ENCODE data around the gene GGT7. TPM values are rescaled to one million over a fixed set of nuclear protein-coding genes. Genes with fewer than 3 reads are reported as not detected.
A peak's percentile ranks its signal among the peaks of the same experiment; 100 is the strongest.

GGT7 gene
- total RNA-seq, 1 experiment from 2014 or later, result 27.7 TPM

DNA sequence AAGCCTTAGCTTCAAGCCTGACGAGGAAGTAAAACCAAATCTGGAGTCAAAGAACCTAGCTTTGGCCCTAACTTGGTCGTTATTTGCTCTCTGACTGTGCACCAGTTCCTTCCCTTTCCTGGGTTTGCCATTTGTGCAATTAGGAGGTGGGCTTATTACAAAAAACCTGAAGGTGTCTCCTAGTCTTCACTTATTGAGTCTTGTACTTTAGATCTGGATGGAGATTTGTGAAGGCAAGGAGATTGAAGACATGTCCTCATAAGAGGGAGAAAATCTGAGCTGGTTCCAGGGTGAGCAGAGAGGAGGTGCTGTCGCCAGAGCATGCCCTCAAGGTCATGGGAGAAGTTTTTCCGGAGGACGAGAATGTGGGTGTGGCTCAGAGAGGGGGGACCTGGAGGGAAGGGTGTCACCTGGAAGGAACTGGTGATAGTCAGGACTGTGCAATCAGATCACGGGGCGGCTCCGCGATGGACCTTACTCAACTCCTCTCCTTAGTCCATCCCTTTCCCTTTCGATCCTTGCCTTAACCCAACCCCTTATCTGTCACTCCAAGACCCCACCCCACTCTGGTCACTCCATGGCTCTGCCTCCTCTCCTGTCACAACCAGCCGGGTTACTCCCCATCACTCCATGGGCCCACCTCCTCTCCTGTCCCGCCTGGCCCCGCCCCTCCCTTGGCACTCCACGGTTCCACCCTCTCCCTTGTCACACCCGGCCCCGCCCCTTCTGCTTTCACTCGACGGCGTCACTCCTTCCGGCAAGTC, 3.2 kb upstream of the GGT7 start (continued):
- TF ChIP-seq, protein P1, sequence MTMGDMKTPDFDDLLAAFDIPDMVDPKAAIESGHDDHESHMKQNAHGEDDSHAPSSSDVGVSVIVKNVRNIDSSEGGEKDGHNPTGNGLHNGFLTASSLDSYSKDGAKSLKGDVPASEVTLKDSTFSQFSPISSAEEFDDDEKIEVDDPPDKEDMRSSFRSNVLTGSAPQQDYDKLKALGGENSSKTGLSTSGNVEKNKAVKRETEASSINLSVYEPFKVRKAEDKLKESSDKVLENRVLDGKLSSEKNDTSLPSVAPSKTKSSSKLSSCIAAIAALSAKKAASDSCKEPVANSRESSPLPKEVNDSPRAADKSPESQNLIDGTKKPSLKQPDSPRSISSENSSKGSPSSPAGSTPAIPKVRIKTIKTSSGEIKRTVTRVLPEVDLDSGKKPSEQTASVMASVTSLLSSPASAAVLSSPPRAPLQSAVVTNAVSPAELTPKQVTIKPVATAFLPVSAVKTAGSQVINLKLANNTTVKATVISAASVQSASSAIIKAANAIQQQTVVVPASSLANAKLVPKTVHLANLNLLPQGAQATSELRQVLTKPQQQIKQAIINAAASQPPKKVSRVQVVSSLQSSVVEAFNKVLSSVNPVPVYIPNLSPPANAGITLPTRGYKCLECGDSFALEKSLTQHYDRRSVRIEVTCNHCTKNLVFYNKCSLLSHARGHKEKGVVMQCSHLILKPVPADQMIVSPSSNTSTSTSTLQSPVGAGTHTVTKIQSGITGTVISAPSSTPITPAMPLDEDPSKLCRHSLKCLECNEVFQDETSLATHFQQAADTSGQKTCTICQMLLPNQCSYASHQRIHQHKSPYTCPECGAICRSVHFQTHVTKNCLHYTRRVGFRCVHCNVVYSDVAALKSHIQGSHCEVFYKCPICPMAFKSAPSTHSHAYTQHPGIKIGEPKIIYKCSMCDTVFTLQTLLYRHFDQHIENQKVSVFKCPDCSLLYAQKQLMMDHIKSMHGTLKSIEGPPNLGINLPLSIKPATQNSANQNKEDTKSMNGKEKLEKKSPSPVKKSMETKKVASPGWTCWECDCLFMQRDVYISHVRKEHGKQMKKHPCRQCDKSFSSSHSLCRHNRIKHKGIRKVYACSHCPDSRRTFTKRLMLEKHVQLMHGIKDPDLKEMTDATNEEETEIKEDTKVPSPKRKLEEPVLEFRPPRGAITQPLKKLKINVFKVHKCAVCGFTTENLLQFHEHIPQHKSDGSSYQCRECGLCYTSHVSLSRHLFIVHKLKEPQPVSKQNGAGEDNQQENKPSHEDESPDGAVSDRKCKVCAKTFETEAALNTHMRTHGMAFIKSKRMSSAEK (CRISPR knock-in tag; IDR thresholded peaks at IDR 0.05; ENCODE audit: borderline replicate concordance), result no peak

DNA sequence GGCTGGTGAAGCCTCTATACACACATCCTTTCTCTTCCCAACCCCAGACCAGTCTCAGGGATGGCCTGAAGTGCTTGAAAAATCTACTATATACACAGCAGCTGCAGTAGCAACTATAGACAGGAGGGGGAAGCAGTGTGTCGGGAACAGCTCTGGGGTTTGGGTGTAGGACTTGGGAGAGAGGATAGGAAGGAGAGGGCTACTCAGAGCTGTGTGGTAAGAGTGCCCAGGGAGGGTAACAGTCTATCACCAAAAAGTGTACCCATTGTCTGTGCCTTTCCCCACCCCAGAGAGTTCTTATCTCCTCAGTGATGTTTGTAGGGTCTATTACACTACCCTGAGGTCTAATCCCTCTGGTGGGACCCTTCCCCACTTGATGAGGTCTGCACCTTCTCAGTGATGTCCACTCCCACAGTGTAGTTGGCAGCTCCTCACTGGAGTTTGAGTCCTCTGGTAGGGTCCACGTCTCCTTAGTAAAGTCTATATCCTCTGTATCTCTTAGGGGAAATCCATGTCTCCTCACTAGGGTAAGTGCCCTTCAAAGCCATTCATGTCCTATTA, 1.5 kb upstream of the GGT7 start:
- peak overlapping the region; percentile 86 for H3K4me3 Mint-ChIP-seq
- H3K36me3 Mint-ChIP-seq, result no peaks in the 10 kb centered on the region
- no peaks in the 10 kb centered on the region for H3K9me3 Mint-ChIP-seq
- CTCF ChIA-PET, result interaction anchor here (0.6 to 7.7 kb wide), 28 partner anchors 10 to 1916 kb away, joined by 3 to 152 read pairs (median 4); partner anchors contain the start of genes EDEM2, GSS, MYH7B and NCOA6
- POLR2A ChIA-PET, result interaction anchor here (1.5 kb wide), 1 partner anchor 123 kb away, joined by 5 read pairs; no protein-coding TSS in a partner anchor
- H3K27ac Mint-ChIP-seq, result peak overlapping the region; percentile 83; the same call in 1 of the 2 replicates
- H3K27me3 Mint-ChIP-seq (ENCODE audit: low read depth), result peaks cover 35% of the 10 kb centered on the region
- DNase-seq (ENCODE audit: low spot score) (peak; percentile 81), ATAC-seq (peak; percentile 27)
- no peak for TF ChIP-seq NR2C2 (CRISPR knock-in tag; IDR thresholded peaks at IDR 0.05)
- TF ChIP-seq, protein P1 (CRISPR knock-in tag; IDR thresholded peaks at IDR 0.05; ENCODE audit: borderline replicate concordance), result no peak
- TF ChIP-seq NFE2L1 (CRISPR knock-in tag; IDR thresholded peaks at IDR 0.05), result no peak
- TF ChIP-seq, protein P2, sequence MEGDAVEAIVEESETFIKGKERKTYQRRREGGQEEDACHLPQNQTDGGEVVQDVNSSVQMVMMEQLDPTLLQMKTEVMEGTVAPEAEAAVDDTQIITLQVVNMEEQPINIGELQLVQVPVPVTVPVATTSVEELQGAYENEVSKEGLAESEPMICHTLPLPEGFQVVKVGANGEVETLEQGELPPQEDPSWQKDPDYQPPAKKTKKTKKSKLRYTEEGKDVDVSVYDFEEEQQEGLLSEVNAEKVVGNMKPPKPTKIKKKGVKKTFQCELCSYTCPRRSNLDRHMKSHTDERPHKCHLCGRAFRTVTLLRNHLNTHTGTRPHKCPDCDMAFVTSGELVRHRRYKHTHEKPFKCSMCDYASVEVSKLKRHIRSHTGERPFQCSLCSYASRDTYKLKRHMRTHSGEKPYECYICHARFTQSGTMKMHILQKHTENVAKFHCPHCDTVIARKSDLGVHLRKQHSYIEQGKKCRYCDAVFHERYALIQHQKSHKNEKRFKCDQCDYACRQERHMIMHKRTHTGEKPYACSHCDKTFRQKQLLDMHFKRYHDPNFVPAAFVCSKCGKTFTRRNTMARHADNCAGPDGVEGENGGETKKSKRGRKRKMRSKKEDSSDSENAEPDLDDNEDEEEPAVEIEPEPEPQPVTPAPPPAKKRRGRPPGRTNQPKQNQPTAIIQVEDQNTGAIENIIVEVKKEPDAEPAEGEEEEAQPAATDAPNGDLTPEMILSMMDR (IDR thresholded peaks at IDR 0.05), result peak; percentile 69
- no peak for TF ChIP-seq CREB1 (CRISPR knock-in tag; IDR thresholded peaks at IDR 0.05)
- TF ChIP-seq, protein P3, sequence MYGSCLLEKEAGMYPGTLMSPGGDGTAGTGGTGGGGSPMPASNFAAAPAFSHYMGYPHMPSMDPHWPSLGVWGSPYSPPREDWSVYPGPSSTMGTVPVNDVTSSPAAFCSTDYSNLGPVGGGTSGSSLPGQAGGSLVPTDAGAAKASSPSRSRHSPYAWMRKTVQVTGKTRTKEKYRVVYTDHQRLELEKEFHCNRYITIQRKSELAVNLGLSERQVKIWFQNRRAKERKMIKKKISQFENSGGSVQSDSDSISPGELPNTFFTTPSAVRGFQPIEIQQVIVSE (CRISPR knock-in tag; IDR thresholded peaks at IDR 0.05; ENCODE audit: borderline replicate concordance), result no peak
- TF ChIP-seq, protein P4, sequence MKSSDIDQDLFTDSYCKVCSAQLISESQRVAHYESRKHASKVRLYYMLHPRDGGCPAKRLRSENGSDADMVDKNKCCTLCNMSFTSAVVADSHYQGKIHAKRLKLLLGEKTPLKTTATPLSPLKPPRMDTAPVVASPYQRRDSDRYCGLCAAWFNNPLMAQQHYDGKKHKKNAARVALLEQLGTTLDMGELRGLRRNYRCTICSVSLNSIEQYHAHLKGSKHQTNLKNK (CRISPR knock-in tag; IDR thresholded peaks at IDR 0.05), result no peak
- peaks cover 47% of the 10 kb centered on the region for H3K4me1 Mint-ChIP-seq
